Measurements from ENCODE around the gene SPATA7.

The SPATA7 gene

DNA sequence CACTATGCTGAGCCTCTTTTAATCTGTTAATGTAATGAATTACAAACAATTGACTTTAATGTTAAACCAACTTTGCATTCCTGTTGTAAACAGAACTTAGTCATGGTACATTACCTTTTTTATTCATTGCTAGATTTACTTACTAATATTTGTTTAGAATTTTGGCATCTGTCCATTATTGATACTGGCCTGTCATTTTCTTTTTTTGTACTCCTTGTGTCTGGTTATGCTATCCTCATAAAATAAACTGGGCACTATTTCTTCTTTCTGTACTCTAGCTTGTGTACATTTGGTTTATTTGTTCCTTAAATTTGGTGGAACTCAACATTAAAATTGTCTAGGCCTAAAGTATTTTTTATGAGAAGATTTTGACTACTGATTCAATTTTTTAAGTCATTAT lies 32.1 kb downstream of the SPATA7 start:
- DNase-seq (ENCODE audit: low read depth) = no peak

DNA sequence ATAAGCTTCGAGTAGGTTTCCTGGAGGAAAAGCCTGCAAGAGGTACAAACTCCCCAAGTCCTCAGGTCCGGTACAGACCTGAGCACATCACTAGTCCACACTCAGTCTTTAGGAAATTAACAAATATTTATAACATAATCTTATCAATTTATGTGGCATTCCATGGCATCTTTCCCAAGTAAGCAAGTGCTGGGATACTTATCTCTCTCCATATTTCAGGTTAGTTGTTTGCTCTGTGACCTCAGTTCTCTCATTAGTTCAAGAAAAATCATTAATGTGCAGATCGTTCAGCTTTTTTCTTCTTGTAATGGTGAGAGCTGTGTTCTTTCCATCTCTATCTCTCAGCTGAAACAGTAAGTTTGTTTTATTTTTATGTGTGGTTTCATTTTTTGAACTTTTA lies 34.7 kb downstream of the SPATA7 start:
- no peak for DNase-seq (ENCODE audit: low read depth)

DNA sequence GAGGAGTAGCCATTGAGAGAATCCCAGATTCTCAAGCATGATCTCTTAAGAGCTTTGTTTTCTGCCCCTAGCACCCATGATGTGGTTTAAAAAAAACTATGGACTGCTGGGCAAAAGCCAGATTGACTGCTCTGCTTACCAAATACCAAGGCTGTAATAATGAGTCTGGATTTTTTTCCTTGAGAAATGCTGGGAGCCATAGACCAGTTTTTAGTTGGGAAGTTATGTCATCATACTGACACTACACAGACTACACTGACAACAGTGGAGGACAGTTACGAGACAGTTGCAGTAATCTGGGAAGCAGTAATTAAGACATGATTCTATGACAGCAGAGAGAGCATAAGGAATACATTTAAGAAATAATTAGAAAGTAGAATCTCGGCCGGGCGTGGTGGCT lies 35.8 kb downstream of the SPATA7 start:
- no peak for DNase-seq (ENCODE audit: low read depth)

DNA sequence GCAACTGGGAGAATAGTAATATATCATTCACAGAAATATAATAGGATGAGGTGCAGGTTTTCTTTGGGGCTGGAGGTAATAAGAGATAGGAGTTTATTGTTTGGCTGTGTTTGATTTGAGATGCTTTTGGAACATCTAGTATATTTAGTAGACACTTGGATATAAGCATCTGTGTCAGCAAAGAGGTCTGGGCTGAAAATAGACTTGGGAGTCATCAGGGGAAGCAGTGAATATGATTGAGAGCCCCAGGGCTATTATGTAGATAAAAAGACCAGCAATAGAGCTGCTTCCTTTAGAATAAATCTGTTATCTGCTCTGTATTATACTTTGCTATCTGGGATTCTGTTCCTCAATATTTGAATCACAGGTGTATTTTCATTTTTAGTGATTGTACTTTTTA lies 36.6 kb downstream of the SPATA7 start:
- no peak for DNase-seq (ENCODE audit: low read depth)

DNA sequence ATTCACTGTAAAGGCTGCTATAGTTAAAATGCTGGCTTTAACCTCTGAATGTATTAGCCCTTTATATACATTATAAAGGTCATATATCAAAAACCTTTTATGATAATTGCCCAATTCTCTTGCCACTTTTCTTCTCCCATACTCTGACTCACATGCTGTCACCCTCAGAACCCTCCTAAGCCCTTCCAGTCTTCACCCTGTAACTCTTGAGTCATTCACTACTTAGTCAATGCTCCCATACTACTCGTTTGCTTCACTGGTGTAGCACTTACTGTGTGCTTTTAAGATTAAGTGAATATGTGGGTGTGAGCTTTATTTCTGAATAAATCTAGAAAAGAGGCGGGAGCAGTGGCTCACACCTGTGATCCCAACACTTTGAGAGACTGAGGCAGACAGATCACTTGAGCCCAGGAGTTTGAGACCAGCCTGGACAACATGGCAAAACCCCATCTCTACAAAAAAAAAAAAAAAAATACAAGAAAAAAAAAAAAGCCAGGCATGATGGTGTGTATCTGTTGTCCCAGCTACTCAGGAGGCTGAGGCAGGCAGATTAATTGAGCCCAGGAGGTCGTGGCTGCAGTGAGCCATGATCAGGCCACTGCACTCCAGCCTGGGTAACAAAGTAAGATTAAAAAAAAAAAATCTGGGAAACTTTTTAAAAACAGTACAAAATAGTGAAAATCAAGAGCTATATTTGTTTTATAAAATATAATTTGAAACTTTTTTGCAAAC lies 37.6 kb downstream of the SPATA7 start:
- no peak for DNase-seq (ENCODE audit: low read depth)

DNA sequence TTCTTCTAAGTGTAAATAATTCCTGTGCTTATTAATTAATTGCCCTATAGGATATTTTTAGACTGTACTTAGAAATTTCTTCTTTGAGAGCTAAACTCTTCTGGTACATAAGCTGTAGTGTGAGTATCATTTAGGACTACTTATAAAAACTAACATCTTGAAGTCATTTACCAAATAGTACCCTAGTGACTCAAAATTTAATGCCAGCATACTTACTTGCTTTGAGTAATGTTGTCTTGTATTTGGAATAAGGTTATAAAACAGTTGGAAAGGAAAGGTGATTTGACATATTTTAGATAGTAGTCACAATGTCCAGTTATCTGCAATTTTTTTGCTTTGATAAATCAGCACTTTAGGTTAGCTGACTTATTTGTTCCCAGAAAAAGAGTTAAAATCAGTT lies 39.1 kb downstream of the SPATA7 start:
- no peak for DNase-seq (ENCODE audit: low read depth)

DNA sequence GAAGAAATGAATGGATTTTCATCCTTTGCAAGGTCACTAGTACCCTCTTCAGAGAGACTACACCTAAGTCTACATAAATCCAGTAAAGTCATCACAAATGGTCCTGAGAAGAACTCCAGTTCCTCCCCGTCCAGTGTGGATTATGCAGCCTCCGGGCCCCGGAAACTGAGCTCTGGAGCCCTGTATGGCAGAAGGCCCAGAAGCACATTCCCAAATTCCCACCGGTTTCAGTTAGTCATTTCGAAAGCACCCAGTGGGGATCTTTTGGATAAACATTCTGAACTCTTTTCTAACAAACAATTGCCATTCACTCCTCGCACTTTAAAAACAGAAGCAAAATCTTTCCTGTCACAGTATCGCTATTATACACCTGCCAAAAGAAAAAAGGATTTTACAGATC lies 40.8 kb downstream of the SPATA7 start:
- DNase-seq (ENCODE audit: low read depth) = no peak

DNA sequence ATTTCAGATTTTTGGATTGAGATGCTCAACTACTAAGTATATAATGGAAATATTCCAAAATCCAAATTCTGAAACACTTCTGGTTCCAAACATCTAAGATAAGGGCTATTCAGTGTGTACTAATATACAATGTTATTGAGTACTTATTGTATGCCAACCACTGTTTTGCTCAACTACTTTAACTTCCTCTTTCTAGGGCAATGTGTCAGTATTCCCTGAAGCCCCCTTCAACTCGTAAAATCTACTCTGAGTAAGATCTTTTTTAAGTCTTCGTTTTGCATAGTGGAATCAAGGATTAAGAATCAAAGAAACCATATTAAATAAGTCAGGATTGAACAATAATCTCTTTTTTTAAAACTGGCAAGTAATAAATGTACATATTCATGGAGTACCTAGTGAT lies 45.5 kb downstream of the SPATA7 start:
- no peak for DNase-seq (ENCODE audit: low read depth)

DNA sequence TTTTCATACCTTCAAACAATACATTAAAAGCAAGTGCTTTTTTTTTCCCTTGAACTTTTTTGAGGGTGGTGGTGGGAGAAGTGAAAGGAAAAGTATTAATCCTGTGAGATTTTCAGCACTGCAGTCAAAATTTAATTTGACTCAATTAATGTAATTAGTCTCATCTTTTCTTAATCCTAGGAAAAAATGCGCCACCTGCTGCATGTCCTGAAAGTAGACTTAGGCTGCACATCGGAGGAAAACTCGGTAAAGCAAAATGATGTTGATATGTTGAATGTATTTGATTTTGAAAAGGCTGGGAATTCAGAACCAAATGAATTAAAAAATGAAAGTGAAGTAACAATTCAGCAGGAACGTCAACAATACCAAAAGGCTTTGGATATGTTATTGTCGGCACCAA lies 52.2 kb downstream of the SPATA7 start:
- no peak for DNase-seq (ENCODE audit: low read depth)

DNA sequence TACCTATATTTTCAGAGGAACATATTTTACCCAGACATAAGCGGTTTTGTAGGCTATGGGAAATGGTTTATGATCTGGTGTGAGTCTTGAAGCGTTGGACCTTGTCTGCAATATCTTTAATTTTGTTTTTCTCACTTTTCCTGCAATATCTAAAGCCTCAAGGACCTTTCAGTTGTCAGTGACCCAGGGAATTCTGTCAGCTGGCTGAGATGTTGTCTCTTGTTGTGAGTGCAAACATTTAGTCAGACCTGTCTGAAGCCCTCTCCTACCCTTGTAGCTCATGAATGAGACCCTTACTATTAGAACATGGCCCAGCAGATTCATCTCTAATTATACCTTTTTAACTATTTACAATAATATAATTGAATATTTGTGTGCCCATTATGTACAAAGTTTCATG lies 53.6 kb downstream of the SPATA7 start:
- DNase-seq (ENCODE audit: low read depth) = no peak

DNA sequence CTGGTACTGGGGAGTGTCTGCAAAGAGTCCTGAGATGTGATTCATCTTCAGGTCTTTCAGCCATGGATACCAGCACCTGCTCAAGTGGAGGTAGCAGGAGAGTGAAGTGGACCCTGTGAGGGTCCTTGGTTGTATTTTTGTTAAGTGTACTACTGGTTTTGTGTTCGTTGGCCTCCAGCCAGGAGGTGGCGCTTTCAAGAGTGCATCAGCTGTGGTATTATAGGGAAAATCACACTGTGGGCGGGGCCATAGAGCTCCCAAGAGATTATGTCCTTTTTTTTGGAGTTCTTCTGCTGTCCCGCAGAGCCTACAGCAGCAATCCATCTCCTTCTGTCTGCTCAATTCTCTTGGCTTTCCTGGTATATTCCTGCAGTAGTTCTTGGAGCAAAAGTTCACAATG lies 66.8 kb downstream of the SPATA7 start:
- no peak for DNase-seq (ENCODE audit: low read depth)

DNA sequence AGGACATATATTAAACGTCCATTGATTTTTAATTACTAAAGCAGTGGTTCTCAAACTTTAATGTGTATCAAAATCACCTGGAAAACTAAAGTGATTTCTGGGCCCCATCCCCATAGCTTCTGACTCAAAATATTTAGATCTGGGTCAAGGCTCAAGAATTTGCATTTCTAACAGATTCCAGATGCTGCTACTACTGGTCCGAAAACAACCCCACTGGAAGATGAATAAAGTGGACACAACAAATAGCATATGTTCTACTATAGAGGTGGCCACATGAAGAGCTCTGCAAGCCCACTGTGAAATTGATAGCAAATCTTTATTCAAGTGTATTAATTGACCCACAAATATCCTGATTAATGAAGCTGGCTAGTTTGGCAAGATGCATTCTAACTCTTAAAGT lies 69.4 kb downstream of the SPATA7 start:
- no peak for DNase-seq (ENCODE audit: low read depth)

DNA sequence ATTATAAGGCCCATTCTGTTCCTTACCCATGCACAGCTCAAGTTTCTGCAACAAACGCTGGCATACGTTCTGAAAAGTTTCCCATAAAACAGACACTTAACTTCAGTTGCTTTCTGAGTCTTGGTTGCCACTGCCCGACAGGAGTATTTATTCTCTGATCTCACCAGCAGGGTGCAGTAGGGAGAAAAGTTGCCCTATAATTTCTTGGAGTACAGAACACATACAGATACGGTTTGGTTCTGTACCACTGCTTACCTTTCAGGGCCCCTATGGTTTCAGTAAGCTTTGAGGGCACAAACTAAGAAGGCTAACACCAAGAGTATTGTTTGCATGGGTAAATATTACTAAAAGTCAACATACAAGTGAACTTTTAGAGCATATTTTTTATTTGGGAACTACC lies 77.9 kb downstream of the SPATA7 start:
- DNase-seq (ENCODE audit: low read depth) = no peak

DNA sequence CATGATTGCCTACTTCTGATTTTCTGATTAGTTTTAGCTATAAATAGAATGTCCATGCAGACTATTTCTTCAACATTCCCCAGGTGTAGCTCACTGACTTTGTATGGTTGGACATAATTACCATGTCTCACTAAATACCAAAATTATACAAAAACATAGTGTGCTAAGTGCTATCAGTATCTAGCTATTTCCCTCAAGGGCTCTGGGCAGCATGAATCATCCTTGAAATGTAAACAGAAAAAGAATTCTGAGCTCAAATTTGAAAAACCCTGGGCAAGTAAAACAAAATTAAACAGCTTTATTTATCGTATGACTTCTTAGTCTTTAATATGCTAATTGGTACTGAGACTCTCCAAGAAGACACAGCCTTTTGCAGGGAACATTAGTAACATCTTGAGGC lies 82.9 kb downstream of the SPATA7 start:
- no peak for DNase-seq (ENCODE audit: low read depth)

DNA sequence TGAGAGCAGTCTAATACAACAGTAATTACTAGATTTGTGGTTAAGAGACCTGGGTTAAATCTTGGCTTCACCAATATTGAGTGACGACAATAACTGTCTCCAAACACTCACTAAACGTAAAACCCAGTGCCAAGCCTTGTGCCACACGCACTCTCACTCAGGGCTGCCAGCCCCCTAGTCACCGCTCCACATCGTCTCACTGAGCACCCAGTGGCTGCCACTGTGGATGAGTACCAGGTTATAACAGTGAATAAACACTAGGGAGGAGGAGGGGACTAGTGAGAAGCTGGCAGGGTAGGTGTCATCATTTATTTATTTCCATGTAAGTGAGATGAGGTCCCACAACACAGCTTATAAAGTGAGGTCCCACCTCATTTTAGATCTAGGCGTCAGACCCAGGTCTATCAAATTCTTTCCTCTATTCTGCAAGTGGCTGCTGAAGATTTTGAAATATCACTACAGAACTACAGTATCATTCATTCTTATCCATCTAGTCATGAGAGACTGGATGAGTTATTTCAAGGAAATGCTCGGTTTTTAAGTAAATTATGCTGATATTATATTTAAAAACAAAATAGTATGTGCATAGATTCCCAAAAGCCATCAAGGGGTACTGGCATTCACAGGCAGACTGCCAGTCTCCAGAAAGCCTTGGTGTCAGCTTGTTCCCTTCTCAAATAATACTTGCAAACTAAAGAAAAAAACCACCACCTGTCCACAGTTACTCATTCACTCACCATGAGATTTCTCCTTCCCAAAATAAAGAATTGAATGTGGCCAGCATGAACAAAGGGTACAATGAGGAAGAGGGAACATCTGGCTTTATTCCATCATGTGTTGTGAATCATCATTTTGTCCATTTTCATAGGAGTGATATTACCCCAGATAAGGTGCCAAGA lies 85.3 kb downstream of the SPATA7 start:
- DNase-seq (ENCODE audit: low read depth) = no peak

DNA sequence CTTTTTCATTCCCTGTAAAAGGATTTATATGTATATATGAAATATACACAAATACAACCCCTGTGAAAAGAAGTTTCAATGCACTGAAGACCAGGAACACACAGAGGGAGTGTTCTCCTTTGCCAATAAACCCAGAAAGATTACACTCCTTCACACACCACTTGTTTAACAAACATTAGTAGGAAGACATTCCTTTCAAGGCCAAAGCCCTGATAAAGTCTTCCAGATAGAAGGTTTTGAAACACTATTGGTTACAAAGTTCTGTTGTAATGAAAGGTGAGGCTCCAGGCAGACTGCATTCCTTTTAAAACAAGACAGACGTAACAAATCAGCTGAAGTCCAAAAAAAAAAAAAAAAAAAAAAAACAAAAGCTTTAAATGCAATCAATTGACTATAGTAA lies 88.3 kb downstream of the SPATA7 start:
- no peak for DNase-seq (ENCODE audit: low read depth)

DNA sequence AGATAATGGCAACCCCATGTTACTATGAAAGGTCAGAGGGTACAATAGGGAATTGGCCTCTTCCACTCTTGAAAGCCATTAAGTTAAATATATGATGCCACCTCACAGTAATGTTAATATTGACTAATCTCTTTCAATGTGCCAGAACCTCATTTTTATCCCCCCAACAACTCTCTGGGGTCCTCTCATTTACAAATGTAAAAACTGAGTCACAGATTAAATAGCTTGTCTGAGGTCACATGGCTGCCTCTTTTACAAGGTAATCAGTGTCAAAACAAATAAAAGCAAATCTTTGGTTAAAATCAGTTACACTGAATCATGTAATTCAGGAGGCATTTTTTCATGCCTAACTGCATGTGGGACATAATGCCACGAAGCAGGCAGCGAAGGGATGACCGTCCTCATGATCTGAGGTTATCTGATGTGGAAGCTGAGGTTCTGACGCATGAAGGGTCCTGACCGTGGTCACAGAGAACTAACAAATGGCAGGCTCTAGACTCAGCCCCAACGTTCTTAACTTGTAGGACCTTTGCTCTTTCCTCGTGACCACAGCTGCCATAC lies 90.8 kb downstream of the SPATA7 start:
- DNase-seq (ENCODE audit: low read depth) = no peak

DNA sequence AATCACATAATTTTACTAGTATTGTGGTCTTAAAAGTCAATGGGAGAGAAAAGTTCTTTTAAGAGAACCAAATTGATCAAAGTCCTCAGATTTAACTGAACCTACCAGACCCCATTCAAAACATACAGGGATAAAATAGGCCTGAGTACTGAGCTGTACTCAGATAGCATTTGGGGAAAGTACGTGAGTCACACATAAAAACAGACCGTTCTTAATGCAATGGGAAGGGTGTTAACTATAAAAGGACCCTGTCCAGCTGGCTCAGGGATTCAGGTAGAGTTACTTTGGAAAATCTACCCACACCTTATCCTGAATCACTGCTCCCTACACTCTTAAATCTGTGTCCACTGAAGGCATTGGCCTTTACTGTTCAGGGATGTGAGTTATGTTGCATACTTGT lies 91.4 kb downstream of the SPATA7 start:
- no peak for DNase-seq (ENCODE audit: low read depth)

DNA sequence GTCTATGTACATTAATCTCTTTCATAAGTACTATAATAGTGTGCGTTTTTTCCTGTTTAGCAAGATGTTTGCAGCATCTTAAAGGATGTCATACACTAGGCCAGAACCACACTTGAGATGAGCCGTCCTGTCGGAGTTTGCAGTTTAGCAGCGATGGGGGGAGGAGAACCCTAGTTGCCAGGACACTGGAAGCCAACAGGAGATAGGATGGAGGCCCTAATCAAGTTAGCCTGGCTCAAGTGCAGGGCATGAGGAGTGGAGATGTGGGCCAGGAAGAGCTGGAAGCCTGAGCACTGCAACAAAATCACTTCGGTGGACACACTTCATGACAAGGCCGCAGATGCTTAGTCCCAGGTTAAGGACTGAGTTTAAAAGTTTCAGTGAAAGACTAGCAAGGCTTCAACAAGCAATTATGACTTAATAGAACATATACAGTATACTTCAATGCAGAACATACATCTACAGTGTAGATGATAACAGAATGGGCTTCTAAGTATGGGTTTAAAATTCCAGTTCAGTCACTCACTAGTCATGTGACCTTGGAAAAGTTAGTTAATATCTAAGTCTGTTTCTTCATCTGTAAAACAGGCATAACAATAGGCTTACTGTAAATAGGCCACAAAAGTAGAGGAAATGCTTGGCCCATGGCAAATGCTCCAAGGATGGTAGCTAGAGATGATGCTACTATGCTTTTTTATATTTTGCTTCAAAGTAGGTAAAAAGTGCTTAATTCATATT lies 92.2 kb downstream of the SPATA7 start:
- no peak for DNase-seq (ENCODE audit: low read depth)

DNA sequence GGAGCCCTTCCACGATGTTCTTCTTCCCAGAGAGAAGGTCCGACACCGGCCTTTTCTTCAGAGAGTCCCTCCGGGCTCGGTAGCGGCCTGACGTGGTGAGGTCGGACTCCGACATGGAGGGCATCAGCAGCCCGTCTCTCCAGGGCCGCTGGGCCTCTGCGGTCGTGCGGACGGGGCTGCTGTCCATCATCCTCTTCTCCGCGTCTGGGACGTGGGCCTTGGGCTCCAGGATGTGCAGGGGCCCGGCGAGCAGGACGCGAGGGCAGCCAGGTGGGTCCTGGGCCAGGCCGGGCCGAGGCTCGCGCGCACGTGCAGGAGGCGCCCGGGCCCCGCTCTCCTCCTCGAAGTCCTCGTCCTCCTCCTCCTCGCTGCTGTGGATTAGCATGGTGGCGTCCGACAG lies 93.5 kb downstream of the SPATA7 start:
- no peak for DNase-seq (ENCODE audit: low read depth)

DNA sequence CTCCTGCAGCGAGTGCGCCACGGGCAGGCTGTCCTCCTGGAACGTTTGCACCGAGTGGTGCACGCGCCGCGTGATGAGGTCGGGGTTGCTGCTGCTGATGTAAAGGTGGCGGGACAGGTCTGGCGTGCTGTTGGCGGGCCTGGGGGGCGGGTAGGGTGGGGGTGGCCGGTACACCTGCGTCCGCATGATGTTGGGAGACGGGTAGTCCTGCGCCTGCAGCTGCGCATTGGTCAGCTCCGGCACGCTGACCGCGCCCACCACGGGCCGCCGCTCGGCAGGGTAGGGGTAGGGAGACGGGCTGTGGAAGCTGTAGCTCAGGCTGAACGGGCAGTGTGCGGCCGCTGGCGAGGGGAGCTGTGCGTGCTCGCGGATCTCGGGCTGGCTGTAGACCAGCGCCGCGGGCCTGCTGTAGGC lies 94.1 kb downstream of the SPATA7 start:
- DNase-seq (ENCODE audit: low read depth) = no peak

DNA sequence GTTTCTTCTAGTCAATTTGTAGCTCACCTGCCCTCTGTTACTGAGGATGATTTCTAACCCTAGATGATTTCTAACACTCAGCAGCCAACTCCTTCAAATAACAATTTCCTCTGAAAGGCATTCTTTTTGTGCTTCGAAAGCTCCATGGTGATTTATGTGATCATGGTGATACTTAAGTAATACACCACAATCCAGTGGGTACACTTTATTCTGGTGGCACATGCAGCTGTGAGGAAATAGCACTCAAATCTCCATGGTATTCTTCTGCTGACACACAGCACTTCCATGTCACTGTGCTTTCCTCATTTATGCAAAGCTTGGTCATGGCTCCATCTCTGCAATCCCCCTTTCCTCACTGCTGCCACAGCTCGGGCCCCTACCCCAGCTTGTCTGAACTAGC lies 95.6 kb downstream of the SPATA7 start:
- DNase-seq (ENCODE audit: low read depth) = no peak

DNA sequence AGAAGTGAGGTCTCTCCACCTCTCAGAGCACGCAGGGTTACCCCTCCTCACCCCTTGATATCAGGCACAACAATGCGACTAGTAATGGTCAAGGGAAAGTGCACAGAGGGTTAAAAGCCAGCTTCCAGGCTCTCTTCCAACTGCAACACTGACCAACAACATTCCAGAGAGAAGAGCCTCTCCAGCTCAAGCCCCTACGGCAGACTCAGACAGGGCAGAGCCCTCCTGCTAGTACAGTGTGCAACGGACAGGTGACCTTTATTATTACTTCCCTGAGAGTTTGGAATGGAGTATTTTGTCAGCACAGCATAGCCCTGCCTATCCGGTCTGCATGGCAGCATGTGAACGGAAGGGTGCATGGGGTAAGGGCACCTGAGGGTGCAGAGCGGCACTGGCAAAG lies 96.3 kb downstream of the SPATA7 start:
- no peak for DNase-seq (ENCODE audit: low read depth)

Measured in activated T-cell treated with anti-CD3 and anti-CD28 coated beads for 1 hour (primary cell).